ENCODE results near the gene CORT.
A peak's percentile ranks its signal among the peaks of the same experiment; 100 is the strongest.

CORT gene

GRCh38 chr1:10440794-10441193 is 9.0 kb upstream of the CORT start:
- DNase-seq (ENCODE audit: low read depth) = no peak
- H3K4me3 ChIP-seq (ENCODE audit: low read length) = no peak overlapping the region
- TF ChIP-seq CTCF (conservative IDR thresholded peaks at IDR 0.05; ENCODE audit: low read length) = no peak

GRCh38 chr1:10444248-10444647 is 5.6 kb upstream of the CORT start:
- DNase-seq (ENCODE audit: low read depth) = no peak

GRCh38 chr1:10444795-10445397 is 4.9 kb upstream of the CORT start:
- no peak for TF ChIP-seq CTCF (conservative IDR thresholded peaks at IDR 0.05; ENCODE audit: low read length)
- H3K4me3 ChIP-seq (ENCODE audit: low read length) = no peak overlapping the region
- DNase-seq (ENCODE audit: low read depth) = no peak

More at GRCh38 chr1:10444248-10444647, 5.6 kb upstream of the CORT start:
- no peak for TF ChIP-seq CTCF (conservative IDR thresholded peaks at IDR 0.05; ENCODE audit: low read length)
- H3K4me3 ChIP-seq (ENCODE audit: low read length) = no peak overlapping the region

GRCh38 chr1:10446790-10447422 is 2.9 kb upstream of the CORT start:
- H3K4me3 ChIP-seq (ENCODE audit: low read length) = no peak overlapping the region
- no peak for DNase-seq (ENCODE audit: low read depth)
- TF ChIP-seq CTCF (conservative IDR thresholded peaks at IDR 0.05; ENCODE audit: low read length) = no peak

GRCh38 chr1:10450156-10450814 is 454 bp downstream of the CORT start:
- DNase-seq (ENCODE audit: low read depth) = no peak
- no peak for TF ChIP-seq CTCF (conservative IDR thresholded peaks at IDR 0.05; ENCODE audit: low read length)
- H3K4me3 ChIP-seq (ENCODE audit: low read length) = no peak overlapping the region

- DNase-seq (ENCODE audit: low read depth) = no peak
- TF ChIP-seq CTCF (conservative IDR thresholded peaks at IDR 0.05; ENCODE audit: low read length) = no peak
- peak overlapping the region; percentile 40 for H3K4me3 ChIP-seq (ENCODE audit: low read length)
These were observed 1.0 kb downstream of the CORT start for GRCh38 chr1:10450836-10451235.

- H3K4me3 ChIP-seq (ENCODE audit: low read length) = peak overlapping the region; percentile 44
- peak; percentile 79 for DNase-seq (ENCODE audit: low read depth)
- TF ChIP-seq CTCF (conservative IDR thresholded peaks at IDR 0.05; ENCODE audit: low read length) = no peak
These were observed 1.5 kb downstream of the CORT start for GRCh38 chr1:10451287-10451686.

Data from AG10803 (cell line).